CD4-positive, alpha-beta memory T cell (primary cell): ENCODE results near the gene CFAP58. TPM values are rescaled to one million over a fixed set of nuclear protein-coding genes. Genes with fewer than 3 reads are reported as not detected.

Experiments used
- CTCF ChIA-PET: fragments of 350-600 bp; sonication (Branson Sonifier 250); formaldehyde crosslinking; loops from one replicate; lab custom pipeline; 2021; ENCODE audit warnings: inconsistent platforms; ENCODE audit not compliant: partially characterized antibody; lab: Charles Lee
- POLR2A ChIA-PET: fragments of 350-600 bp; sonication (Branson Sonifier 250); formaldehyde crosslinking; loops from one replicate; lab custom pipeline; 2021; ENCODE audit not compliant: partially characterized antibody; lab: Charles Lee
- DNase-seq, 5 donors: peaks; one replicate each; pipeline versions ENCODE4 v3.0.0 to v3.0.0-alpha.2; 2020 to 2022; ENCODE audit warnings: mixed read lengths in 1 of 5
- H3K27ac ChIP-seq: one replicate; pipeline ENCODE4 v1.7.0; 2013; ENCODE audit warnings: low read depth, low read length
- H3K27me3 ChIP-seq: 2 replicates; pipeline ENCODE4 v1.7.0; 2013; ENCODE audit warnings: mild to moderate bottlenecking, low read length, moderate library complexity; ENCODE audit not compliant: insufficient read depth
- H3K36me3 ChIP-seq: 2 replicates; pipeline ENCODE4 v1.7.0; 2013; ENCODE audit warnings: mild to moderate bottlenecking, low read length, moderate library complexity; ENCODE audit not compliant: insufficient read depth
- H3K4me1 ChIP-seq: 2 replicates; pipeline ENCODE4 v1.7.0; 2013; ENCODE audit warnings: mild to moderate bottlenecking, low read length, moderate library complexity; ENCODE audit not compliant: insufficient read depth
- H3K4me3 ChIP-seq, 2 donors: one replicate each; pipeline ENCODE4 v1.7.0; 2013; ENCODE audit warnings: low read length in 2 of 2, mild to moderate bottlenecking in 1 of 2
- H3K9me3 ChIP-seq, 2 donors: one replicate each; pipeline ENCODE4 v1.7.0; 2013; ENCODE audit warnings: low read length in 2 of 2, control low read depth in 1 of 2; ENCODE audit not compliant: control insufficient read depth in 1 of 2
- H3K27ac Mint-ChIP-seq, 7 donors: one replicate each; pipeline ENCODE4 v1.8.0; 2020 to 2021; ENCODE audit warnings: mixed read lengths in 7 of 7, mild to moderate bottlenecking in 6 of 7, inconsistent platforms in 3 of 7, moderate library complexity in 3 of 7
- H3K27me3 Mint-ChIP-seq, 2 donors: one replicate each; pipeline ENCODE4 v1.8.0; 2020 to 2021; ENCODE audit warnings: mixed read lengths in 2 of 2
- H3K36me3 Mint-ChIP-seq, 2 donors: one replicate each; pipeline ENCODE4 v1.8.0; 2020 to 2021; ENCODE audit warnings: mixed read lengths in 2 of 2, inconsistent platforms in 1 of 2, mild to moderate bottlenecking in 1 of 2
- H3K4me1 Mint-ChIP-seq, 4 donors: one replicate each; pipeline ENCODE4 v1.8.0; 2020 to 2021; ENCODE audit warnings: mixed read lengths in 4 of 4, mild to moderate bottlenecking in 1 of 4
- H3K4me3 Mint-ChIP-seq, 8 donors: one replicate each; pipeline ENCODE4 v1.8.0; 2020 to 2021; ENCODE audit warnings: mixed read lengths in 8 of 8, mild to moderate bottlenecking in 7 of 8, moderate library complexity in 6 of 8, inconsistent platforms in 3 of 8
- H3K9me3 Mint-ChIP-seq, 8 donors: one replicate each; pipeline ENCODE4 v1.8.0; 2020 to 2021; ENCODE audit warnings: mixed read lengths in 8 of 8, mild to moderate bottlenecking in 5 of 8, inconsistent platforms in 3 of 8, moderate library complexity in 1 of 8
- intact Hi-C: fragments of 100-400 bp; cut with micrococcal nuclease; formaldehyde crosslinking; loops from one replicate; pipeline ENCODE4 v1.15.1; 2023
- polyA plus RNA-seq, 2 donors: library from polyadenylated mRNA; unstranded; fragments of 300-500 nt; fragmentation: Illumina TruSeq; gene quantifications; one replicate each; pipeline ENCODE4 v1.2.3, GENCODE V29; 2021
- total RNA-seq, 2 experiments: library from RNA; stranded (reverse); gene quantifications; one replicate each; pipeline ENCODE4 v1.2.3, GENCODE V29; 2021

CFAP58 gene
- total and polyA plus RNA-seq, 4 experiments from 2014 or later, result not detected

GRCh38 chr10:104427989-104428388, 74.4 kb downstream of the CFAP58 start:
- no peaks in the 10 kb centered on the region for H3K9me3 ChIP-seq
- POLR2A ChIA-PET, result no interaction called here
- no peak overlapping the region for H3K4me3 ChIP-seq
- H3K4me1 ChIP-seq, result no peaks in the 10 kb centered on the region
- intact Hi-C loops, result no loop called here
- Mint-ChIP-seq H3K9me3 (peaks cover 0 to 2% (median 0%) of the 10 kb centered on the region in 8 donors), H3K4me1 (no peaks in the 10 kb centered on the region), H3K36me3 (no peaks in the 10 kb centered on the region), H3K27ac (no peak overlapping the region), H3K4me3 (no peak overlapping the region), H3K27me3 (peaks cover 5% of the 10 kb centered on the region in 2 donors)
- H3K27ac ChIP-seq, result no peak overlapping the region
- H3K27me3 ChIP-seq, result no peaks in the 10 kb centered on the region
- DNase-seq, result no peak
- CTCF ChIA-PET, result no interaction called here
- no peaks in the 10 kb centered on the region for H3K36me3 ChIP-seq

- Histone ChIP-seq H3K27me3 (no peaks in the 10 kb centered on the region), H3K36me3 (no peaks in the 10 kb centered on the region), H3K9me3 (no peaks in the 10 kb centered on the region), H3K27ac (no peak overlapping the region), H3K4me3 (no peak overlapping the region), H3K4me1 (no peaks in the 10 kb centered on the region)
- no peaks in the 10 kb centered on the region for H3K36me3 Mint-ChIP-seq
- H3K4me3 Mint-ChIP-seq, result no peak overlapping the region
- H3K9me3 Mint-ChIP-seq, result peaks cover 0 to 2% (median 0%) of the 10 kb centered on the region in 8 donors
- peaks cover 8 to 9% of the 10 kb centered on the region in 2 donors for H3K27me3 Mint-ChIP-seq
- ChIA-PET POLR2A (no interaction called here), CTCF (interaction anchor here (1.4 kb wide), 1 partner anchor 9 kb away, joined by 4 read pairs; no protein-coding TSS in a partner anchor)
- H3K4me1 Mint-ChIP-seq, result no peaks in the 10 kb centered on the region
- no peak for DNase-seq
- H3K27ac Mint-ChIP-seq, result no peak overlapping the region
- intact Hi-C loops, result no loop called here
Observed at GRCh38 chr10:104429846-104430245, 76.2 kb downstream of the CFAP58 start.

- DNase-seq, result no peak
- no peaks in the 10 kb centered on the region for H3K9me3 ChIP-seq
- no peaks in the 10 kb centered on the region for H3K4me1 Mint-ChIP-seq
- peaks cover 0 to 2% (median 0%) of the 10 kb centered on the region in 8 donors for H3K9me3 Mint-ChIP-seq
- no peaks in the 10 kb centered on the region for H3K4me1 ChIP-seq
- no peak overlapping the region for H3K27ac ChIP-seq
- ChIA-PET CTCF (interaction anchor here (1.4 kb wide), 1 partner anchor 8 kb away, joined by 4 read pairs; no protein-coding TSS in a partner anchor), POLR2A (no interaction called here)
- no peaks in the 10 kb centered on the region for H3K36me3 ChIP-seq
- H3K27me3 Mint-ChIP-seq, result peaks cover 9 to 11% of the 10 kb centered on the region in 2 donors
- no peak overlapping the region for H3K27ac Mint-ChIP-seq
- no peaks in the 10 kb centered on the region for H3K36me3 Mint-ChIP-seq
- H3K4me3 Mint-ChIP-seq, result no peak overlapping the region
- no peaks in the 10 kb centered on the region for H3K27me3 ChIP-seq
- intact Hi-C loops, result no loop called here
- no peak overlapping the region for H3K4me3 ChIP-seq
Observed at GRCh38 chr10:104430360-104430759, 76.7 kb downstream of the CFAP58 start.

GRCh38 chr10:104433669-104434068, 80.0 kb downstream of the CFAP58 start:
- Histone ChIP-seq H3K27ac (no peak overlapping the region), H3K4me3 (no peak overlapping the region), H3K27me3 (no peaks in the 10 kb centered on the region), H3K36me3 (no peaks in the 10 kb centered on the region), H3K9me3 (no peaks in the 10 kb centered on the region), H3K4me1 (no peaks in the 10 kb centered on the region)
- Mint-ChIP-seq H3K27ac (no peak overlapping the region), H3K4me1 (no peaks in the 10 kb centered on the region), H3K27me3 (peaks cover 11 to 15% of the 10 kb centered on the region in 2 donors), H3K9me3 (peaks cover 0 to 2% (median 0%) of the 10 kb centered on the region in 8 donors), H3K36me3 (no peaks in the 10 kb centered on the region), H3K4me3 (no peak overlapping the region)
- intact Hi-C loops, result no loop called here
- POLR2A ChIA-PET, result no interaction called here
- CTCF ChIA-PET, result no interaction called here
- no peak for DNase-seq

- peaks cover 11 to 15% of the 10 kb centered on the region in 2 donors for H3K27me3 Mint-ChIP-seq
- H3K4me1 ChIP-seq, result no peaks in the 10 kb centered on the region
- ChIA-PET CTCF (no interaction called here), POLR2A (no interaction called here)
- H3K36me3 ChIP-seq, result no peaks in the 10 kb centered on the region
- peaks cover 0 to 2% (median 0%) of the 10 kb centered on the region in 8 donors for H3K9me3 Mint-ChIP-seq
- no peak overlapping the region for H3K4me3 Mint-ChIP-seq
- H3K4me3 ChIP-seq, result no peak overlapping the region
- no peak for DNase-seq
- intact Hi-C loops, result no loop called here
- no peaks in the 10 kb centered on the region for H3K4me1 Mint-ChIP-seq
- no peaks in the 10 kb centered on the region for H3K9me3 ChIP-seq
- H3K27ac Mint-ChIP-seq, result no peak overlapping the region
- H3K27me3 ChIP-seq, result no peaks in the 10 kb centered on the region
- no peak overlapping the region for H3K27ac ChIP-seq
- no peaks in the 10 kb centered on the region for H3K36me3 Mint-ChIP-seq
Observed at GRCh38 chr10:104434601-104435000, 81.0 kb downstream of the CFAP58 start.

DNA sequence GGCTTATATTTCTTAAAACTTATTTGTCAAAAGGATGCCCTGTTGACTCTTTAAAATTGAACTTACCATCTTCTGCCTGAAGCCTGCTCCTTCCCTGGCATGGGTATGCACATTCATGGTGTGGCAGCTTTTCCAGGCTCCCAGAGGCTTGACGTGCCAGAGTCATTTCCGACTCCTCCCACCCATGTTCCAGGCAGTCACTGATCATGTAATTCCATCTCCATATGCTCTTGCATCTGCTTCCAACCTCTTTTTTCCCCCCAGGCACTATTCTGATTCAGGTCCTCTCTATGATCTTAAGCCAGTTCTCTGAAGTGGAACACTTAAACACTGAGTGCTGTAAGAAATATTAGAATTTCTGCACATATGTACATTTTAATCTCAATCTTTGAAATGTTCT, 82.2 kb downstream of the CFAP58 start:
- Mint-ChIP-seq H3K4me3 (no peak overlapping the region), H3K36me3 (no peaks in the 10 kb centered on the region), H3K4me1 (no peaks in the 10 kb centered on the region), H3K27ac (no peak overlapping the region), H3K9me3 (peaks cover 0 to 2% (median 0%) of the 10 kb centered on the region in 8 donors), H3K27me3 (peaks cover 8 to 15% of the 10 kb centered on the region in 2 donors)
- intact Hi-C loops, result no loop called here
- Histone ChIP-seq H3K27ac (no peak overlapping the region), H3K27me3 (no peaks in the 10 kb centered on the region), H3K9me3 (no peaks in the 10 kb centered on the region), H3K4me1 (no peaks in the 10 kb centered on the region), H3K4me3 (no peak overlapping the region), H3K36me3 (no peaks in the 10 kb centered on the region)
- POLR2A ChIA-PET, result no interaction called here
- CTCF ChIA-PET, result no interaction called here
- no peak for DNase-seq

GRCh38 chr10:104437226-104437625, 83.6 kb downstream of the CFAP58 start:
- Mint-ChIP-seq H3K9me3 (no peaks in the 10 kb centered on the region), H3K36me3 (no peaks in the 10 kb centered on the region), H3K27me3 (peaks cover 8 to 14% of the 10 kb centered on the region in 2 donors), H3K4me3 (no peak overlapping the region), H3K27ac (no peak overlapping the region), H3K4me1 (no peaks in the 10 kb centered on the region)
- H3K4me3 ChIP-seq, result no peak overlapping the region
- no peaks in the 10 kb centered on the region for H3K36me3 ChIP-seq
- no peak for DNase-seq
- no peaks in the 10 kb centered on the region for H3K9me3 ChIP-seq
- no peak overlapping the region for H3K27ac ChIP-seq
- no peaks in the 10 kb centered on the region for H3K4me1 ChIP-seq
- no peaks in the 10 kb centered on the region for H3K27me3 ChIP-seq
- intact Hi-C loops, result no loop called here
- POLR2A ChIA-PET, result no interaction called here
- CTCF ChIA-PET, result no interaction called here

GRCh38 chr10:104440221-104440620, 86.6 kb downstream of the CFAP58 start:
- DNase-seq, result no peak
- Mint-ChIP-seq H3K27ac (no peak overlapping the region), H3K4me1 (no peaks in the 10 kb centered on the region), H3K4me3 (no peak overlapping the region), H3K27me3 (peaks cover 5 to 7% of the 10 kb centered on the region in 2 donors), H3K9me3 (no peaks in the 10 kb centered on the region), H3K36me3 (no peaks in the 10 kb centered on the region)
- H3K36me3 ChIP-seq, result no peaks in the 10 kb centered on the region
- H3K27me3 ChIP-seq, result no peaks in the 10 kb centered on the region
- ChIA-PET CTCF (no interaction called here), POLR2A (no interaction called here)
- H3K9me3 ChIP-seq, result no peaks in the 10 kb centered on the region
- no peaks in the 10 kb centered on the region for H3K4me1 ChIP-seq
- no peak overlapping the region for H3K27ac ChIP-seq
- intact Hi-C loops, result no loop called here
- H3K4me3 ChIP-seq, result no peak overlapping the region
